Sigmoid colon (tissue), 7 donors: ENCODE data around the gene GAPVD1. TPM values are rescaled to one million over a fixed set of nuclear protein-coding genes. Genes with fewer than 3 reads are reported as not detected.

Experiments
- DNase-seq: peaks from one replicate; pipeline ENCODE4 v3.0.0-alpha.2; 2019
- H3K27ac ChIP-seq, 4 donors: fragments of 200-600 bp; sonication (generic); one replicate each; pipeline ENCODE4 v1.5.1; 2016 to 2019; ENCODE audit warnings: mild to moderate bottlenecking in 1 of 4
- H3K27me3 ChIP-seq, 3 donors: fragments of 200-600 bp; sonication (generic); one replicate each; pipeline ENCODE4 v1.5.1; 2019; ENCODE audit warnings: mild to moderate bottlenecking in 1 of 3
- H3K36me3 ChIP-seq, 4 donors: fragments of 200-600 bp; sonication (generic); one replicate each; pipeline ENCODE4 v1.5.1; 2016 to 2019
- H3K4me1 ChIP-seq, 4 donors: fragments of 200-600 bp; sonication (generic); one replicate each; pipeline ENCODE4 v1.5.1; 2017 to 2019
- H3K4me3 ChIP-seq, 4 donors: fragments of 200-600 bp; sonication (generic); one replicate each; pipeline ENCODE4 v1.5.1; 2017 to 2019; ENCODE audit warnings: mild to moderate bottlenecking in 2 of 4, moderate library complexity in 1 of 4
- H3K9me3 ChIP-seq, 4 donors: fragments of 200-600 bp in 3 of 4; sonication (generic) in 3 of 4; one replicate each; pipeline versions ENCODE4 v1.5.1 to v1.6.1; 2013 to 2019
- EP300 ChIP-seq, 4 donors: sonication (generic); formaldehyde crosslinking; IDR thresholded peaks; one replicate each; pipeline ENCODE4 v1.6.1; 2017; ENCODE audit warnings: antibody characterized with exemption in 4 of 4
- POLR2A ChIP-seq, 2 donors: fragments of 450-650 bp; IDR thresholded peaks; one replicate each; pipeline ENCODE4 v1.6.1; 2016; ENCODE audit warnings: antibody characterized with exemption in 2 of 2, mild to moderate bottlenecking in 2 of 2, moderate library complexity in 2 of 2
- POLR2AphosphoS5 ChIP-seq, 4 donors: sonication (generic); formaldehyde crosslinking; IDR thresholded peaks; one replicate each; pipeline ENCODE4 v1.6.1; 2017; ENCODE audit warnings: antibody characterized with exemption in 4 of 4
- WGBS, 2 donors: extraction: QIAGEN DNeasy Blood & Tissue Kit; methylation state at CpG; one replicate each; pipeline ENCODE4 v1.1.7; 2013; 5-methylcytosine and 5-hydroxymethylcytosine counted together
- intact Hi-C: fragments of 100-400 bp; cut with DNase I; formaldehyde crosslinking; loops from one replicate; pipeline ENCODE4 v1.15.1; 2023
- polyA plus RNA-seq, 3 donors: library from polyadenylated mRNA; stranded (reverse); fragments of 200-250 nt; gene quantifications; one replicate each; pipeline ENCODE4 v1.2.3, GENCODE V29; 2013
- total RNA-seq, 4 donors: library from RNA; depleted of rRNA; stranded (reverse); fragments of >200 nt; gene quantifications; one replicate each; pipeline ENCODE4 v1.1.0, GENCODE V29; 2016
- TF ChIP-seq, protein P1 (sequence below), 4 experiments: fragments of 450-650 bp in 3 of 4; fragments of 200-600 bp in 1 of 4; IDR thresholded peaks; one replicate each; pipeline ENCODE4 v1.5.1; 2016 to 2019; ENCODE audit warnings: antibody characterized with exemption in 4 of 4, mild to moderate bottlenecking in 3 of 4, moderate library complexity in 2 of 4
- donor health status: healthy with polysubstance abuse.
- donor health status: Bipolar disorder and iron deficiency.
- donor health status: healthy.

GAPVD1 gene
- total and polyA plus RNA-seq, 7 donors = 3.0 to 182 (median 44.9) TPM

- intact Hi-C loops = no loop called here
- Histone ChIP-seq H3K27me3 (no peaks in the 10 kb centered on the region), H3K9me3 (no peaks in the 10 kb centered on the region), H3K36me3 (no peaks in the 10 kb centered on the region), H3K4me1 (peaks cover 0 to 3% (median 0%) of the 10 kb centered on the region in 4 donors), H3K4me3 (no peak overlapping the region), H3K27ac (no peak overlapping the region)
- TF ChIP-seq POLR2AphosphoS5 (IDR thresholded peaks at IDR 0.05) (no peak), POLR2A (IDR thresholded peaks at IDR 0.05) (no peak), EP300 (IDR thresholded peaks at IDR 0.05) (no peak)
- TF ChIP-seq, protein P1, sequence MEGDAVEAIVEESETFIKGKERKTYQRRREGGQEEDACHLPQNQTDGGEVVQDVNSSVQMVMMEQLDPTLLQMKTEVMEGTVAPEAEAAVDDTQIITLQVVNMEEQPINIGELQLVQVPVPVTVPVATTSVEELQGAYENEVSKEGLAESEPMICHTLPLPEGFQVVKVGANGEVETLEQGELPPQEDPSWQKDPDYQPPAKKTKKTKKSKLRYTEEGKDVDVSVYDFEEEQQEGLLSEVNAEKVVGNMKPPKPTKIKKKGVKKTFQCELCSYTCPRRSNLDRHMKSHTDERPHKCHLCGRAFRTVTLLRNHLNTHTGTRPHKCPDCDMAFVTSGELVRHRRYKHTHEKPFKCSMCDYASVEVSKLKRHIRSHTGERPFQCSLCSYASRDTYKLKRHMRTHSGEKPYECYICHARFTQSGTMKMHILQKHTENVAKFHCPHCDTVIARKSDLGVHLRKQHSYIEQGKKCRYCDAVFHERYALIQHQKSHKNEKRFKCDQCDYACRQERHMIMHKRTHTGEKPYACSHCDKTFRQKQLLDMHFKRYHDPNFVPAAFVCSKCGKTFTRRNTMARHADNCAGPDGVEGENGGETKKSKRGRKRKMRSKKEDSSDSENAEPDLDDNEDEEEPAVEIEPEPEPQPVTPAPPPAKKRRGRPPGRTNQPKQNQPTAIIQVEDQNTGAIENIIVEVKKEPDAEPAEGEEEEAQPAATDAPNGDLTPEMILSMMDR (IDR thresholded peaks at IDR 0.05) = no peak
- 30 to 59% methylated on average over 2 of the region's 2 CpGs for whole genome bisulfite sequencing, 2 donors
- no peak for DNase-seq
Measured at GRCh38 chr9:125255781-125256391, 5.7 kb upstream of the GAPVD1 start.

GRCh38 chr9:125258160-125258785 lies 3.4 kb upstream of the GAPVD1 start:
- no peak overlapping the region for H3K4me3 ChIP-seq
- H3K27ac ChIP-seq = no peak overlapping the region
- DNase-seq = no peak
- H3K9me3 ChIP-seq = no peaks in the 10 kb centered on the region
- H3K36me3 ChIP-seq = no peaks in the 10 kb centered on the region
- peaks cover 0 to 12% (median 11%) of the 10 kb centered on the region in 4 donors for H3K4me1 ChIP-seq
- TF ChIP-seq, protein P1 (IDR thresholded peaks at IDR 0.05) = no peak
- TF ChIP-seq POLR2A (IDR thresholded peaks at IDR 0.05) (no peak), EP300 (IDR thresholded peaks at IDR 0.05) (no peak), POLR2AphosphoS5 (IDR thresholded peaks at IDR 0.05) (no peak)
- no peaks in the 10 kb centered on the region for H3K27me3 ChIP-seq
- 95% methylated on average over 6 of the region's 6 CpGs for WGBS, 2 donors
- intact Hi-C loops = no loop called here

DNA sequence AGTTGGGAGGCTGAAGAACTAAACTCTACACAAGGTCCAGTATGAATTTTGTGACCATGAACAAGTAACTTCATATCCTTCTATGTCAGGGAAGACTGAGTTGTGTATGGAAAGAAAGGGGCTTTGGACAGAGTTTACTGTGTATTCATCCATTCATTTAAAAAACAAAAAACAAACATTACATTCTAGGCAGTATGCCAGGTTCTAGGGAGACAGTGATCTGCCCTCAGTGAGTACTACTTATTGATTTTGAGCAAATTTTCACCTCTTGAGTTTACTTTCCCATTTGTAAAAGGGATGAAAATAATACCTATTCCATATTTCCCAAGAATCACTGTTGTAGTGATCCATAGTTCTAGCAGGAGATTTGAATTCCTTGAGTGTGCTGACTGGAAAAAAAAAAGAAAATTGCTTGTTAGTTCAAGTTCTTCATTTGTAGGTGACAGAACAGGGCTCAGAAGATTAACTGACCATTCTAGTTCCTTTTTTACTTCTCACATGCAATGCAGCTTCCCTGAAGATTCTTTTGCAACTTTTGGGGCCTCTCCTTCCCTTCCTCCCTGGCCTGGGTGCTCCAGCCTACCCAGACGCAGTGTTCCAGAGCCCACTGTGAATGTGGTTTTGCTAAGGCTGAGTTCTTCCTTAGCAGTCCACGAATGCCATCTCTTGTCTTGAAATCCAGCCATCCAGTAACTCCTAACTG lies 2.6 kb upstream of the GAPVD1 start:
- H3K4me1 ChIP-seq = peaks cover 0 to 19% (median 16%) of the 10 kb centered on the region in 4 donors
- no peaks in the 10 kb centered on the region for H3K27me3 ChIP-seq
- no peak overlapping the region for H3K27ac ChIP-seq
- intact Hi-C loops = no loop called here
- WGBS, 2 donors = 52 to 78% methylated on average over 2 of the region's 2 CpGs
- no peaks in the 10 kb centered on the region for H3K36me3 ChIP-seq
- no peaks in the 10 kb centered on the region for H3K9me3 ChIP-seq
- no peak overlapping the region for H3K4me3 ChIP-seq
- DNase-seq = no peak
- no peak for TF ChIP-seq EP300 (IDR thresholded peaks at IDR 0.05)
- TF ChIP-seq, protein P1 (IDR thresholded peaks at IDR 0.05) = no peak
- TF ChIP-seq POLR2A (IDR thresholded peaks at IDR 0.05) = no peak
- TF ChIP-seq POLR2AphosphoS5 (IDR thresholded peaks at IDR 0.05) = no peak

DNA sequence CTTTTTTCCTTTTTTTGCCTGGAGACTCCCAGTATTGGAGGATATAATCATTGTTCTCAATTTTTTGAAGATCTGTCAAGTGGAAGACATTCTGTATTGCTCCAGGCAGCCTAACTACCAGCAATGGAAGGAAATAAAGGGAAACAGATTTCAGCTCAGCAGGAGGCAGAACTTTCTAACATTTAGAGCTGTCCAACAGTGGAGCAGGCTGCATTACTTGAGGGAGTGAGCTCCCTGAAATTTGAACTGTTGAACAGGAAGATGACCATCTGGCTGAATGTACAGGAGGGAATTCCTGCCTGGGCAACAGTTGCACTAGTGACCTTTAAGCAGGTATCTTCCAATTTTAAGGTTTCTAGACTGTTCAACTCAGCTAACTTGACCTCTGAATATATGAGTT lies 1.1 kb upstream of the GAPVD1 start:
- intact Hi-C loops = no loop called here
- H3K9me3 ChIP-seq = no peaks in the 10 kb centered on the region
- no peak overlapping the region for H3K4me3 ChIP-seq
- H3K36me3 ChIP-seq = no peaks in the 10 kb centered on the region
- H3K27ac ChIP-seq = peak overlapping the region in 3 of 4 donors; percentile 83 to 89 (median 88)
- no peaks in the 10 kb centered on the region for H3K27me3 ChIP-seq
- H3K4me1 ChIP-seq = peaks cover 0 to 32% (median 17%) of the 10 kb centered on the region in 4 donors
- DNase-seq = no peak
- TF ChIP-seq, protein P1 (IDR thresholded peaks at IDR 0.05) = no peak
- TF ChIP-seq POLR2AphosphoS5 (IDR thresholded peaks at IDR 0.05) (no peak), EP300 (IDR thresholded peaks at IDR 0.05) (no peak), POLR2A (IDR thresholded peaks at IDR 0.05) (no peak)
